Spleen (tissue), 11 donors: Measurements from ENCODE around the gene FAM47A. TPM values are rescaled to one million over a fixed set of nuclear protein-coding genes. Genes with fewer than 3 reads are reported as not detected.

ENCODE experiments used
- DNase-seq: peaks from one replicate; pipeline ENCODE4 v3.0.0-alpha.2; 2020
- H3K27ac ChIP-seq, 8 donors: fragments of 200-600 bp; sonication (generic) in 7 of 8; 1 replicate in 4 of 8; 2 replicates in 4 of 8; pipeline versions ENCODE4 v1.5.0 to v1.8.0; 2016 to 2021; ENCODE audit warnings: inconsistent platforms in 4 of 8, mild to moderate bottlenecking in 4 of 8, moderate library complexity in 1 of 8
- H3K27me3 ChIP-seq, 7 donors: fragments of 200-600 bp; sonication (generic) in 6 of 7; replicated peaks in 1 of 7; 1 replicate in 4 of 7; 2 replicates in 3 of 7; pipeline versions ENCODE4 v1.5.0 to v1.8.0; 2016 to 2021; ENCODE audit warnings: inconsistent platforms in 3 of 7, mild to moderate bottlenecking in 1 of 7
- H3K36me3 ChIP-seq, 6 donors: fragments of 200-600 bp; sonication (generic) in 5 of 6; 1 replicate in 4 of 6; 2 replicates in 2 of 6; pipeline versions ENCODE4 v1.5.0 to v1.8.0; 2016 to 2021; ENCODE audit warnings: inconsistent platforms in 2 of 6
- H3K4me1 ChIP-seq, 6 donors: fragments of 200-600 bp; sonication (generic) in 5 of 6; 1 replicate in 3 of 6; 2 replicates in 3 of 6; pipeline versions ENCODE4 v1.5.0 to v1.8.0; 2016 to 2021; ENCODE audit warnings: inconsistent platforms in 3 of 6
- H3K4me3 ChIP-seq, 8 donors: fragments of 200-600 bp; sonication (generic) in 7 of 8; 1 replicate in 4 of 8; 2 replicates in 4 of 8; pipeline versions ENCODE4 v1.5.0 to v1.8.0; 2016 to 2021; ENCODE audit warnings: inconsistent platforms in 4 of 8, mild to moderate bottlenecking in 4 of 8, moderate library complexity in 2 of 8
- H3K9me3 ChIP-seq, 8 donors: fragments of 200-600 bp; sonication (generic) in 7 of 8; 1 replicate in 4 of 8; 2 replicates in 4 of 8; pipeline versions ENCODE4 v1.5.0 to v1.8.0; 2016 to 2021; ENCODE audit warnings: inconsistent platforms in 4 of 8
- CTCF ChIP-seq, 11 experiments: fragments of 200-600 bp in 7 of 11; fragments of 450-650 bp in 4 of 11; sonication (generic) in 4 of 11; IDR thresholded peaks in 8 of 11; conservative IDR thresholded peaks in 3 of 11; 1 replicate in 7 of 11; 2 replicates in 4 of 11; pipeline versions ENCODE4 v1.4.0 to v1.8.0; 2016 to 2021; ENCODE audit warnings: antibody characterized with exemption in 11 of 11, inconsistent platforms in 4 of 11, mild to moderate bottlenecking in 1 of 11
- POLR2A ChIP-seq, 3 donors: fragments of 450-650 bp; IDR thresholded peaks; one replicate each; pipeline ENCODE4 v1.5.1; 2017; ENCODE audit warnings: antibody characterized with exemption in 3 of 3, mild to moderate bottlenecking in 1 of 3
- POLR2AphosphoS5 ChIP-seq, 3 donors: sonication (generic); formaldehyde crosslinking; IDR thresholded peaks; one replicate each; pipeline ENCODE4 v1.5.1; 2017; ENCODE audit warnings: antibody characterized with exemption in 3 of 3
- WGBS, 5 donors: extraction: QIAGEN DNeasy Blood & Tissue Kit in 3 of 5; methylation state at CpG; one replicate each; pipeline versions ENCODE4 v1.1.5 to v1.1.7; 2013 to 2018; 5-methylcytosine and 5-hydroxymethylcytosine counted together
- intact Hi-C: fragments of 100-400 bp; cut with DNase I; formaldehyde crosslinking; loops from one replicate; pipeline ENCODE4 v1.15.0; 2023; ENCODE audit warnings: low total_unique reads
- polyA plus RNA-seq, 3 donors: library from polyadenylated mRNA; stranded (reverse); fragments of 200-250 nt; gene quantifications; one replicate each; pipeline ENCODE4 v1.2.1, GENCODE V29; 2013
- total RNA-seq, 7 donors: library from RNA; depleted of rRNA in 3 of 7; stranded (reverse); fragments of >200 nt in 3 of 7; fragmentation: NEBNext Ultra II Directional in 4 of 7; extraction: Animal tissue kit (Norgen Biotek cat#: 25700) in 4 of 7; gene quantifications; one replicate each; pipeline versions ENCODE4 v1.1.0 to v1.2.1, GENCODE V29; 2016 to 2021
- donor health status: healthy with polysubstance abuse.
- donor health status: DM: no; HTN: no; CAD: no; lungs with moderate emphysema.
- donor health status: DM: no; HTN: no; CAD: no.
- donor health status: Bipolar disorder and iron deficiency.
- donor health status: healthy.
- donor health status: DM: no; HTN: no; CAD: no.
- donor health status: DM: yes; HTN: yes; CAD: no.

FAM47A gene
- total and polyA plus RNA-seq, 10 donors, result not detected

- intact Hi-C loops, result no loop called here
- no peak for TF ChIP-seq POLR2A (IDR thresholded peaks at IDR 0.05)
- TF ChIP-seq POLR2AphosphoS5 (IDR thresholded peaks at IDR 0.05), result no peak
- no peak for TF ChIP-seq CTCF (IDR thresholded peaks at IDR 0.05 in 8 of 11, conservative IDR thresholded peaks at IDR 0.05 in 3 of 11)
- peaks cover 0 to 31% (median 3%) of the 10 kb centered on the region in 8 donors for H3K9me3 ChIP-seq
- no peak overlapping the region for H3K4me3 ChIP-seq
- H3K36me3 ChIP-seq, result no peaks in the 10 kb centered on the region
- WGBS, 5 donors, result 41 to 94% (median 49%) methylated on average over 2 of the region's 2 CpGs
- H3K4me1 ChIP-seq, result no peaks in the 10 kb centered on the region
- H3K27me3 ChIP-seq, result no peaks in the 10 kb centered on the region
- no peak for DNase-seq
- no peak overlapping the region for H3K27ac ChIP-seq
These were observed 13.0 kb downstream of the FAM47A start for GRCh38 chrX:34119122-34119521.

- WGBS, 5 donors, result 45 to 85% (median 59%) methylated on average over 1 of the region's 1 CpG
- TF ChIP-seq CTCF (IDR thresholded peaks at IDR 0.05 in 8 of 11, conservative IDR thresholded peaks at IDR 0.05 in 3 of 11), result no peak
- TF ChIP-seq POLR2AphosphoS5 (IDR thresholded peaks at IDR 0.05), result no peak
- no peak for TF ChIP-seq POLR2A (IDR thresholded peaks at IDR 0.05)
- no peak overlapping the region for H3K27ac ChIP-seq
- no peaks in the 10 kb centered on the region for H3K9me3 ChIP-seq
- intact Hi-C loops, result no loop called here
- H3K27me3 ChIP-seq, result no peaks in the 10 kb centered on the region
- no peak overlapping the region for H3K4me3 ChIP-seq
- no peaks in the 10 kb centered on the region for H3K36me3 ChIP-seq
- no peak for DNase-seq
- H3K4me1 ChIP-seq, result no peaks in the 10 kb centered on the region
These were observed 19.7 kb downstream of the FAM47A start for GRCh38 chrX:34112459-34112858.
